Activated CD4-positive, alpha-beta memory T cell treated with anti-CD3 and anti-CD28 coated beads for 36 hours (primary cell): ENCODE measurements around the gene RSU1. TPM values are rescaled to one million over a fixed set of nuclear protein-coding genes. Genes with fewer than 3 reads are reported as not detected.
"Not testable (repeated sequence)": the region's sequence is repeated elsewhere in the genome, so short reads cannot be mapped to it uniquely, and the experiment has no call there.

Experiments
- CTCF ChIA-PET: fragments of 350-600 bp; sonication (Branson Sonifier 250); formaldehyde crosslinking; loops from one replicate; lab custom pipeline; 2021; ENCODE audit warnings: antibody characterized with exemption, inconsistent platforms; lab: Charles Lee
- POLR2A ChIA-PET: fragments of 350-600 bp; sonication (Branson Sonifier 250); formaldehyde crosslinking; loops from one replicate; lab custom pipeline; 2021; ENCODE audit warnings: antibody characterized with exemption; lab: Charles Lee
- DNase-seq: peaks from one replicate; pipeline ENCODE4 v3.0.0-alpha.2; 2020
- H3K27ac Mint-ChIP-seq: one replicate; pipeline ENCODE4 v1.8.0; 2021; ENCODE audit warnings: mixed read lengths
- H3K27me3 Mint-ChIP-seq: one replicate; pipeline ENCODE4 v1.8.0; 2021; ENCODE audit warnings: mixed read lengths
- H3K36me3 Mint-ChIP-seq: one replicate; pipeline ENCODE4 v1.8.0; 2021; ENCODE audit warnings: mixed read lengths
- H3K4me1 Mint-ChIP-seq: one replicate; pipeline ENCODE4 v1.8.0; 2021; ENCODE audit warnings: low read depth, mixed read lengths
- H3K4me3 Mint-ChIP-seq: one replicate; pipeline ENCODE4 v1.8.0; 2021; ENCODE audit warnings: mild to moderate bottlenecking, mixed read lengths
- H3K9me3 Mint-ChIP-seq: one replicate; pipeline ENCODE4 v1.8.0; 2021; ENCODE audit warnings: mixed read lengths
- intact Hi-C: fragments of 100-400 bp; cut with micrococcal nuclease; formaldehyde crosslinking; loops from one replicate; pipeline ENCODE4 v1.15.1; 2023
- total RNA-seq, 2 experiments: library from RNA; stranded (reverse); gene quantifications; one replicate each; pipeline ENCODE4 v1.2.3, GENCODE V29; 2021

The RSU1 gene
- total RNA-seq, 2 experiments from 2014 or later: 60.6 to 61.9 TPM

DNA sequence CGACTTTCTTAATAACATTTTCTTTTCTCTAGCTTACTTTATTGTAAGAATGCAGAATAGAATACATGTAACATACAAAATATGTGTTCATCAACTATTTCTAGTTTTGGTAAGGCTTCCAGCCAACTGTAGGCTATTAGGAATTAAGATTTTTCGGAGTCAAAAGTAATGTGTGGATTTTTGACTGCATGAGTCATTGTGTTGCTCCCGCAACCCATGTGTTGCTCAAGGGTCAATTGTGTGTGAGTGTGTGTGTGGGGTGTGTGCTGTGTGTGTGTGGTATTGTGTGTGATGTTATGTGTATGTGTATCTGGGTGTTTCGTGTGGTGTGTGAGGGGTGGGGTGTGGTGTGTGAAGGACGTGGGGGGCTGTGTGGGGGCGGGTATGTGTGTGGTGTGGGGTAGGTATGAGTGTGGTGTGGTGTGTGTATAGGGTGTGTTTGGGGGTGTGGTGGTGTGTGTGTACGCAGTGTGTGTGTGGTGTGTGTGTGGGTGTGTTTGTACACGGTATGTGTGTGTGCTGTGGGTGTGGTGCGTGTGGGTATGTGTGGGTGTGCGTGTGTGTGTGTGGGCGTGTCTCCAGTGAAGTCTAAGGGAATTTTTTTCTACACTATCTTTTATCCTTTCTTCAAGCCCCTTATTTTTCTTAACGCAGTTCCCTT lies 60.5 kb downstream of the RSU1 start:
- H3K9me3 Mint-ChIP-seq: no peaks in the 10 kb centered on the region
- no peak overlapping the region for H3K27ac Mint-ChIP-seq
- H3K4me1 Mint-ChIP-seq: no peaks in the 10 kb centered on the region
- ChIA-PET POLR2A (no interaction called here), CTCF (no interaction called here)
- no peak for DNase-seq
- H3K27me3 Mint-ChIP-seq: no peaks in the 10 kb centered on the region
- intact Hi-C loops: no loop called here
- H3K36me3 Mint-ChIP-seq: peaks cover 11% of the 10 kb centered on the region
- no peak overlapping the region for H3K4me3 Mint-ChIP-seq

DNA sequence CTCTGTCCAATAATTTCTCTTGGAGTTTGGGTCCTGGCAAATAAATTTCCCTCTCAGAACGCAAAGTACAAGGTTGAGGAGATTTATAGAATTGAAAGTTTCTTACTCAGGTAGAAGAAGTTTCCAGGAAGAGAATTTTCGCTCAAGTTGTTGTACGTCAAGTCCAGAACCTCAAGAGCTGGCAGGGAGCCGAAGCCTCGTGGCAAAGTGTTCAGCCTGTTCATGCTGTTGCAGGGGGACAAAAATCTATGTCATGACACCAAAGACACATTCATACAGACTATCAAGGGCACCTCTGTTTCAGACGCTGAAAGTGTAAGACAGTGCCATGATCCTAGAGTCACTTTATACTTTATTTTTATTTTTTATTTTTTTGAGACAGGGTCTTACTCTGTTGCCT lies 62.5 kb downstream of the RSU1 start:
- no peaks in the 10 kb centered on the region for H3K9me3 Mint-ChIP-seq
- intact Hi-C loops: no loop called here

DNA sequence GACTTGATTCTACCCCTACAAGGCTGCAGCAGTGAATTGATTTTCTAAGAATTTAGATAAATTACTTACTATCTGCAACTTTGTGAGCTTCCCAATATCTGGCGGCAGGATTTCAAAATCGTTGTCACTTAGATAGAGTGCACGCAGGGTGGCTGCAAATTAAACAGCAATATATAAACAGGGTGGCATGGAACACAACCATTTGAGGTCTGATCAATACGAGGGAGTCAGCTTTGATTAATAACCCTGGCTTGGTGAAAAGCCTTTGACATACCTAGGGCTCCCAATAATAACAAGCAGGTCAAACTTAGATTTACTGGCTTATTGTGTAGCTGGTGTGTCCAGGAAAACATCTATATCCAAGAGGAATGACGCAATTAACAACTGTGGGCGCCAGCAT lies 64.4 kb downstream of the RSU1 start:
- H3K4me1 Mint-ChIP-seq, DNase-seq, H3K27ac Mint-ChIP-seq, intact Hi-C loops, H3K9me3 Mint-ChIP-seq, CTCF ChIA-PET, H3K4me3 Mint-ChIP-seq, POLR2A ChIA-PET, H3K27me3 Mint-ChIP-seq: not testable (repeated sequence)
- H3K36me3 Mint-ChIP-seq: peaks cover 14% of the 10 kb centered on the region

More for the DNA sequence above, 62.5 kb downstream of the RSU1 start:
- CTCF ChIA-PET: no interaction called here
- no peaks in the 10 kb centered on the region for H3K4me1 Mint-ChIP-seq
- H3K4me3 Mint-ChIP-seq: no peak overlapping the region
- no peaks in the 10 kb centered on the region for H3K27me3 Mint-ChIP-seq
- H3K36me3 Mint-ChIP-seq: peaks cover 11% of the 10 kb centered on the region
- H3K27ac Mint-ChIP-seq: no peak overlapping the region
- POLR2A ChIA-PET: no interaction called here
- no peak for DNase-seq

DNA sequence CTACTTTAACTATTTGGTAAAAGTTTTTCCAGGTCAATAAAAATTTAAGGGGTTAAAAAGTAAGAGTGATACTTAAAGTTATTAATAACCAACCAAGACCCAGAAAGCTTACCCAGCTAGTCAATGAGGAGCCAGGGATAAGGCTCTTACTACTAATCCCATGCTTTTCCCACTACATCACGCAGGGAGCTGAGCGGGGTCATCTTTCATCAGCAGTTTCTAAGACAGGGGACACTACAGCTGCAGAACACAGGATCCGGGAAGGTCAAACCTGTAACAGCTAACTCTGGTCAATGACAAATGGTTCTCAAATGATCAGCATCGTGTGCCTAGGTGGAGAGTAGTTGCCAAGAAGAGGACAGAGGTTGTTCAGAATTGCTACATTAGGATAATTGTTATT lies 65.1 kb downstream of the RSU1 start:
- no peak for DNase-seq
- Mint-ChIP-seq H3K36me3 (peaks cover 14% of the 10 kb centered on the region), H3K9me3 (no peaks in the 10 kb centered on the region), H3K27ac (no peak overlapping the region), H3K4me3 (no peak overlapping the region), H3K4me1 (no peaks in the 10 kb centered on the region), H3K27me3 (no peaks in the 10 kb centered on the region)
- ChIA-PET CTCF (no interaction called here), POLR2A (no interaction called here)
- intact Hi-C loops: no loop called here

DNA sequence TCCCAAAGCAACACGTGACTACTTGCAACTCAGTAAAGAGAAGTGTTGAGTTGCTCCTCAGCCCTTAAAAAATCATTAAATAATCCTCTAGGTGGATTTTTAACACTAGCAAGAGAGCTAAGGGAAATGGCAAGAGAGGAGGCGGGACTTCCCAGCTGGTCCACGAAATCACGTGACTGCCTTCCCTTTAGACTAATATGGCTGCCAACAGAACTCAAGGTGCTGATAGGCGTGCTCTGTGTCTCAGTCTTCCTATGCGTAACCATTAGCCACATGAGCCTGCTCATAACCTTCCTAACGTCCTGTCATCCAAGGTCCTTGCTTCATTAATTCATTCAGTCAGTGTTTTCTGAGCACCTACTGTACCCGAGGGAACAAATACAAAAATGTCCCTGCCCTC lies 66.0 kb downstream of the RSU1 start:
- H3K27me3 Mint-ChIP-seq: no peaks in the 10 kb centered on the region
- ChIA-PET CTCF (no interaction called here), POLR2A (no interaction called here)

GRCh38 chr10:16750461-16750860 lies 66.8 kb downstream of the RSU1 start:
- Mint-ChIP-seq H3K4me1 (no peaks in the 10 kb centered on the region), H3K27me3 (no peaks in the 10 kb centered on the region), H3K27ac (no peak overlapping the region), H3K9me3 (no peaks in the 10 kb centered on the region), H3K4me3 (no peak overlapping the region), H3K36me3 (peaks cover 15% of the 10 kb centered on the region)
- DNase-seq: no peak
- POLR2A ChIA-PET: no interaction called here
- CTCF ChIA-PET: interaction anchor here (0.7 to 1.1 kb wide), 2 partner anchors 27 to 377 kb away, joined by 3 read pairs; no protein-coding TSS in a partner anchor
- intact Hi-C loops: no loop called here

More for the DNA sequence above, 66.0 kb downstream of the RSU1 start:
- H3K36me3 Mint-ChIP-seq: peaks cover 12% of the 10 kb centered on the region
- DNase-seq: no peak
- no peaks in the 10 kb centered on the region for H3K4me1 Mint-ChIP-seq
- H3K9me3 Mint-ChIP-seq: no peaks in the 10 kb centered on the region
- no peak overlapping the region for H3K27ac Mint-ChIP-seq
- intact Hi-C loops: no loop called here
- H3K4me3 Mint-ChIP-seq: no peak overlapping the region

GRCh38 chr10:16748749-16749148 lies 68.5 kb downstream of the RSU1 start:
- Mint-ChIP-seq H3K9me3 (no peaks in the 10 kb centered on the region), H3K4me3 (no peak overlapping the region), H3K36me3 (peaks cover 17% of the 10 kb centered on the region), H3K4me1 (no peaks in the 10 kb centered on the region), H3K27me3 (no peaks in the 10 kb centered on the region), H3K27ac (no peak overlapping the region)
- POLR2A ChIA-PET: no interaction called here
- CTCF ChIA-PET: no interaction called here
- no peak for DNase-seq
- intact Hi-C loops: no loop called here

- no peak for DNase-seq
Measured at GRCh38 chr10:16746856-16747255, 70.4 kb downstream of the RSU1 start.

GRCh38 chr10:16745061-16745460 lies 72.2 kb downstream of the RSU1 start:
- H3K36me3 Mint-ChIP-seq: peaks cover 18% of the 10 kb centered on the region
- ChIA-PET CTCF (no interaction called here), POLR2A (no interaction called here)
- no peaks in the 10 kb centered on the region for H3K27me3 Mint-ChIP-seq
- H3K9me3 Mint-ChIP-seq: no peaks in the 10 kb centered on the region
- intact Hi-C loops: no loop called here
- no peak overlapping the region for H3K4me3 Mint-ChIP-seq
- no peak overlapping the region for H3K27ac Mint-ChIP-seq
- DNase-seq: no peak
- no peaks in the 10 kb centered on the region for H3K4me1 Mint-ChIP-seq

More at GRCh38 chr10:16746856-16747255, 70.4 kb downstream of the RSU1 start:
- Mint-ChIP-seq H3K36me3 (peaks cover 11% of the 10 kb centered on the region), H3K27me3 (no peaks in the 10 kb centered on the region), H3K27ac (no peak overlapping the region), H3K9me3 (no peaks in the 10 kb centered on the region), H3K4me1 (no peaks in the 10 kb centered on the region), H3K4me3 (no peak overlapping the region)
- intact Hi-C loops: no loop called here
- CTCF ChIA-PET: no interaction called here
- POLR2A ChIA-PET: no interaction called here

GRCh38 chr10:16742165-16742960 lies 74.9 kb downstream of the RSU1 start:
- POLR2A ChIA-PET: no interaction called here
- CTCF ChIA-PET: interaction anchor here (0.6 kb wide), 1 partner anchor 132 kb away, joined by 3 read pairs; no protein-coding TSS in a partner anchor
- H3K4me3 Mint-ChIP-seq: no peak overlapping the region

GRCh38 chr10:16741540-16741939 lies 75.7 kb downstream of the RSU1 start:
- H3K4me1 Mint-ChIP-seq: no peaks in the 10 kb centered on the region
- no peak overlapping the region for H3K4me3 Mint-ChIP-seq
- intact Hi-C loops: no loop called here
- H3K27ac Mint-ChIP-seq: no peak overlapping the region
- CTCF ChIA-PET: interaction anchor here (0.6 kb wide), 1 partner anchor 131 kb away, joined by 3 read pairs; no protein-coding TSS in a partner anchor
- DNase-seq: no peak
- peaks cover 18% of the 10 kb centered on the region for H3K9me3 Mint-ChIP-seq
- POLR2A ChIA-PET: no interaction called here
- no peaks in the 10 kb centered on the region for H3K27me3 Mint-ChIP-seq
- peaks cover 44% of the 10 kb centered on the region for H3K36me3 Mint-ChIP-seq

More at GRCh38 chr10:16742165-16742960, 74.9 kb downstream of the RSU1 start:
- intact Hi-C loops: no loop called here
- H3K4me1 Mint-ChIP-seq: no peaks in the 10 kb centered on the region
- no peak for DNase-seq
- H3K9me3 Mint-ChIP-seq: peaks cover 11% of the 10 kb centered on the region
- H3K27ac Mint-ChIP-seq: no peak overlapping the region
- peaks cover 38% of the 10 kb centered on the region for H3K36me3 Mint-ChIP-seq
- H3K27me3 Mint-ChIP-seq: no peaks in the 10 kb centered on the region

DNA sequence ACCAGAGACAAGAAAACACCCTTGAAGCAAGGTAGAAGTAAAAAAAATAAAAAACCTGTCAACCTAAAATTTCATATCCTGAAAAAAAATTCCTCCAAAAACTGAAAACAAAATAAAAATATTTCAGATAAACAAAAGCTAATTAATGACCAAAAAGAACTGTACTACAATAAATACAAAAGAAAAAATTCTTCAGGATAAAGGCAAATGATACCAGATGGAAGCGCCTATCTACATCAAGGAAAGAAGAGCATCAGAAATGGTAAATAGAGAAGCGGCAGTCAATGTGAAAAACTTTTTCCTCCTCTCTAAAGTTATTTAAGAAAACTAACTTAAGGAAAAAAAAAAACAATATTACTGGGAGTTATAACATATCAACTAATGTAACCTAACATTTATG lies 79.8 kb downstream of the RSU1 start:
- no peak for DNase-seq
- no peak overlapping the region for H3K27ac Mint-ChIP-seq
- CTCF ChIA-PET: no interaction called here
- intact Hi-C loops: no loop called here
- POLR2A ChIA-PET: interaction anchor here (0.7 kb wide), 1 partner anchor 9 kb away, joined by 3 read pairs; no protein-coding TSS in a partner anchor
- H3K4me3 Mint-ChIP-seq: no peak overlapping the region
- peaks cover 63% of the 10 kb centered on the region for H3K36me3 Mint-ChIP-seq
- H3K27me3 Mint-ChIP-seq: no peaks in the 10 kb centered on the region
- peaks cover 1% of the 10 kb centered on the region for H3K4me1 Mint-ChIP-seq
- peaks cover 27% of the 10 kb centered on the region for H3K9me3 Mint-ChIP-seq
